ENCODE data around the gene FCN1.
A peak's percentile ranks its signal among the peaks of the same experiment; 100 is the strongest.

FCN1 gene

DNA sequence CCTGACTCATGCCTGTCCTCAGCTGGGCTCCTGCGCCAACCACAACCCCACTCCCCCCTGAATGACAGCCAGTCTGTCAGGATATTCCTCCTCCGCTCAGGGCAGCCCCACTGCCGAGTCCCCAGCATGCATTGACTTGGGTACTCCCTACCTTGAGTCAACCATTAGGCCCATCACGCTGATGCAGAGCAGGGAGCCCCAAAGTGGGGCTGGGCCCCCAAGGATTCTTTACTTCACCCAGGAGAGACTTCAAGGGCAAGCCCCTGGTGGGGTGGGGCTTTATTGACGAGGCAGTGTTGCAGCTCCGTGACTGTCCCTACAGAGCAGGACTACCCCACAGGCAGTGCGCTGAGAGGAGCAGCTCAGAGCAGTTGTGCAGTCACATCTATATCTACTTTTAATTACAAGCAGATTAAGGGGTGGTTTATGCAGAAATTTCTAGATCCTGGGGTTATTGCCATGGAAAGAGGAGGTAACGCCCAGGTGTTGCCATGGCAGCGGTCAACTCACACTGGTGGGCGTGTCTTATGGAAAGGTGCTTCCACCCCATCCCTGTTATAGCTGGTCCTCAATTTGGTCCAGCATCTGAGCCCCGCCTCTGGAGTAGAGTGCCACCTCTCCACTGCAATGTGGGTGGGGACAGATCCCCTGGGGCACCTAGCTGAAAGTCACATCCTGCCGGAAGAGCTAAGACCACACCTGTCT lies 32.1 kb upstream of the FCN1 start:
- H3K4me3 ChIP-seq (ENCODE audit: severe bottlenecking) = no peak overlapping the region
- no peaks in the 10 kb centered on the region for H3K9me3 ChIP-seq (ENCODE audit: severe bottlenecking)
- H3K4me1 ChIP-seq (ENCODE audit: insufficient read depth, poor library complexity, severe bottlenecking) = no peaks in the 10 kb centered on the region
- DNase-seq (ENCODE audit: low spot score) (peak; percentile 29), ATAC-seq (ENCODE audit: low read depth) (no peak)
- no peak overlapping the region for H3K27ac ChIP-seq (ENCODE audit: poor library complexity, severe bottlenecking)
- peaks cover 15% of the 10 kb centered on the region for H3K27me3 ChIP-seq (ENCODE audit: insufficient read depth, poor library complexity, severe bottlenecking)
- no peaks in the 10 kb centered on the region for H3K36me3 ChIP-seq (ENCODE audit: low read depth)
- TF ChIP-seq, protein P1, sequence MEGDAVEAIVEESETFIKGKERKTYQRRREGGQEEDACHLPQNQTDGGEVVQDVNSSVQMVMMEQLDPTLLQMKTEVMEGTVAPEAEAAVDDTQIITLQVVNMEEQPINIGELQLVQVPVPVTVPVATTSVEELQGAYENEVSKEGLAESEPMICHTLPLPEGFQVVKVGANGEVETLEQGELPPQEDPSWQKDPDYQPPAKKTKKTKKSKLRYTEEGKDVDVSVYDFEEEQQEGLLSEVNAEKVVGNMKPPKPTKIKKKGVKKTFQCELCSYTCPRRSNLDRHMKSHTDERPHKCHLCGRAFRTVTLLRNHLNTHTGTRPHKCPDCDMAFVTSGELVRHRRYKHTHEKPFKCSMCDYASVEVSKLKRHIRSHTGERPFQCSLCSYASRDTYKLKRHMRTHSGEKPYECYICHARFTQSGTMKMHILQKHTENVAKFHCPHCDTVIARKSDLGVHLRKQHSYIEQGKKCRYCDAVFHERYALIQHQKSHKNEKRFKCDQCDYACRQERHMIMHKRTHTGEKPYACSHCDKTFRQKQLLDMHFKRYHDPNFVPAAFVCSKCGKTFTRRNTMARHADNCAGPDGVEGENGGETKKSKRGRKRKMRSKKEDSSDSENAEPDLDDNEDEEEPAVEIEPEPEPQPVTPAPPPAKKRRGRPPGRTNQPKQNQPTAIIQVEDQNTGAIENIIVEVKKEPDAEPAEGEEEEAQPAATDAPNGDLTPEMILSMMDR (IDR thresholded peaks at IDR 0.05; ENCODE audit: poor library complexity, severe bottlenecking) = no peak

DNA sequence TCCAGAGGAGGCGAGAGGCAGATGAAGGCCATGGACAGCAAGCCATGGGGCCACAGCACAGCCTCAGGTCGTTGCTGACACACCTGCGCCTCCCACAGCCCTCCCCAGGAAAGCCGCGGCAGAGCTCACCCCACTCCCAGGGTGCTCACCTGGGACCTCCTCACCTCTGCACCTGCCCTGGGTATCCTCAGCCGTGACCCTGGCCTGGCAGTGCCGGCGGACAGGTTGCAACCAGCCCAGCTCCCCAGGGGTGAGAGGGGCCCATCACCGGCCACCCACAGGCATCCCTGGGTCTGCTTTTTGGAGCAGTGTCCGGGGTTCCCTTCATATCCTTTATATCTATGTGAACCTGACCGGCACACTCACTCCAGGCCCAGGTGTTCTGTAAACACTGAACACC lies 30.4 kb upstream of the FCN1 start:
- H3K4me3 ChIP-seq (ENCODE audit: severe bottlenecking) = no peak overlapping the region
- no peaks in the 10 kb centered on the region for H3K4me1 ChIP-seq (ENCODE audit: insufficient read depth, poor library complexity, severe bottlenecking)
- TF ChIP-seq, protein P1 (IDR thresholded peaks at IDR 0.05; ENCODE audit: poor library complexity, severe bottlenecking) = no peak
- DNase-seq (ENCODE audit: low spot score) (no peak), ATAC-seq (ENCODE audit: low read depth) (no peak)
- no peak overlapping the region for H3K27ac ChIP-seq (ENCODE audit: poor library complexity, severe bottlenecking)
- no peaks in the 10 kb centered on the region for H3K9me3 ChIP-seq (ENCODE audit: severe bottlenecking)
- H3K27me3 ChIP-seq (ENCODE audit: insufficient read depth, poor library complexity, severe bottlenecking) = peaks cover 23% of the 10 kb centered on the region
- no peaks in the 10 kb centered on the region for H3K36me3 ChIP-seq (ENCODE audit: low read depth)

DNA sequence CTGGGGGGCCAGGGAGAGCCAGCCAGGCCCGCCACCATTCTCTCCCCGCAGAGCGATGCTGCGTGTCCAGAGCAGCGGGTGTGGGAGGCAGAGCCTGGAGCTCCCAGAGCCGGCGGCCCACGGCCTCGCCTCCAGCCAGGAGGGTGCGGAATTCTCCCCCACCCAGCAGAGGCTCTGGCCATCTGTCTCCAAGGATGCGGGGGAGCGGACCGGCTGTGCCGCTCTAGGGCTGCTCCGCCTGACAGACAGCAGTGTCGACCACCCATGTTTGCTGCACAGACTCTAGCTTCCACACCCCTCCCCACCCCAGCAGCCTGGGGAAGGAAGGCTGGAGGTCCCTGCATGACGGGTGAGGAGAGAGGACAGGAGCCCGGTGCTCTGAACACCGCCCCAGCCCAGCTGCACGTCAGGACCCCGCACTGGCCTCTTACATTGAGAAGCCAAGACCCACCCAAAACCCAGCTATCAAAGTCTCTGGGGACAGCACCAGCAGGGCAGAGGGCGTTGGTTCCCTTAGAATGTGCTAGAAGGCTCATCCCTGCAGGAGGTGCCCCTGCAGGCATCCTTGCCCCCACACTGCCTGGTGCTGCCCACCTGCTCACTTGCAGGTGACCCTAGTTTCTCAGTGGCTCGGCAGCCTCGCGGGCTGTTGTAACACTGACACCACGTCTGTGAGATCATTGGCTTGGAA lies 29.7 kb upstream of the FCN1 start:
- peaks cover 30% of the 10 kb centered on the region for H3K27me3 ChIP-seq (ENCODE audit: insufficient read depth, poor library complexity, severe bottlenecking)
- H3K9me3 ChIP-seq (ENCODE audit: severe bottlenecking) = no peaks in the 10 kb centered on the region
- H3K36me3 ChIP-seq (ENCODE audit: low read depth) = no peaks in the 10 kb centered on the region
- no peak for ATAC-seq (ENCODE audit: low read depth)
- no peaks in the 10 kb centered on the region for H3K4me1 ChIP-seq (ENCODE audit: insufficient read depth, poor library complexity, severe bottlenecking)
- TF ChIP-seq, protein P1 (IDR thresholded peaks at IDR 0.05; ENCODE audit: poor library complexity, severe bottlenecking) = no peak
- H3K27ac ChIP-seq (ENCODE audit: poor library complexity, severe bottlenecking) = no peak overlapping the region
- no peak for DNase-seq (ENCODE audit: low spot score)
- no peak overlapping the region for H3K4me3 ChIP-seq (ENCODE audit: severe bottlenecking)

DNA sequence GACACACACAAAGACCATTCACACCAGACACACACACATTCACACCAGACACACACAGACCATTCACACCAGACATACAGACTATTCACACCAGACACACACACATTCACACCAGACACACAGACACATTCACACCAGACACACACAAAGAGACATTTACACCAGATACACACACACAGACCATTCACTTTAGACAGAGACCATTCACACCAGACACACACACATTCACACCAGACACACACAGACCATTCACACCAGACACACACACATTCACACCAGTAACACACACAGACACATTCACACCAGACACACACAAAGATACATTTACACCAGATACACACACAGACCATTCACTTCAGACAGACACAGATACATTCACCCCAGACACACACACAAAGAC lies 29.0 kb upstream of the FCN1 start:
- peaks cover 35% of the 10 kb centered on the region for H3K27me3 ChIP-seq (ENCODE audit: insufficient read depth, poor library complexity, severe bottlenecking)

More for the DNA sequence above, 29.0 kb upstream of the FCN1 start:
- Histone ChIP-seq H3K4me3 (ENCODE audit: severe bottlenecking) (no peak overlapping the region), H3K36me3 (ENCODE audit: low read depth) (no peaks in the 10 kb centered on the region), H3K27ac (ENCODE audit: poor library complexity, severe bottlenecking) (no peak overlapping the region), H3K4me1 (ENCODE audit: insufficient read depth, poor library complexity, severe bottlenecking) (no peaks in the 10 kb centered on the region), H3K9me3 (ENCODE audit: severe bottlenecking) (no peaks in the 10 kb centered on the region)
- TF ChIP-seq, protein P1 (IDR thresholded peaks at IDR 0.05; ENCODE audit: poor library complexity, severe bottlenecking) = no peak
- ATAC-seq (ENCODE audit: low read depth) (no peak), DNase-seq (ENCODE audit: low spot score) (no peak)
